Activated CD8-positive, alpha-beta memory T cell treated with anti-CD3 and anti-CD28 coated beads for 48 hours (primary cell): Measurements from ENCODE around the gene FHIT.

Experiments used
- DNase-seq, 3 experiments: peaks; one replicate each; pipeline ENCODE4 v3.0.0-alpha.2; 2020; ENCODE audit warnings: low read depth in 2 of 3, low spot score in 2 of 3

FHIT gene

GRCh38 chr3:60867200-60867599, 384.1 kb downstream of the FHIT start:
- no peak for DNase-seq

GRCh38 chr3:60856257-60857046, 394.8 kb downstream of the FHIT start:
- DNase-seq: no peak

DNA sequence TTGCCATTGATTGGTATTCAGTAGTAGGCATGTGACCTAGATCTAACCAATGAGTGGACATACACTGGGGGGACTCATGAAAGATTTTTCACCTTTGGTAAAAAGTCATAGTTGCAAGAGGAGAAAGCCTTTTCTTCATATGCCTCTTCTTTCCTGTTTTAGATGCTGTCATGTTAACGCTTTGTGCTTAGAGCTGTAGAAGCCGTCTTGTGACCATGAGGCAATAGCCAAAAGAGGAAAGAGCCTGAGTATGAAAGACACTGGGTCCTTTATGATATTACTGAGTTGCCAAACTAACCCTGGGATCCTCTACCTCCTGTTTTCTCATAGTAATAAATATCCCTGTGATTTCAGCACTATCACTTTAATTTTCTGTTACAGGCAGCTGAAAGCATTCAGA, 396.0 kb downstream of the FHIT start:
- DNase-seq: no peak

DNA sequence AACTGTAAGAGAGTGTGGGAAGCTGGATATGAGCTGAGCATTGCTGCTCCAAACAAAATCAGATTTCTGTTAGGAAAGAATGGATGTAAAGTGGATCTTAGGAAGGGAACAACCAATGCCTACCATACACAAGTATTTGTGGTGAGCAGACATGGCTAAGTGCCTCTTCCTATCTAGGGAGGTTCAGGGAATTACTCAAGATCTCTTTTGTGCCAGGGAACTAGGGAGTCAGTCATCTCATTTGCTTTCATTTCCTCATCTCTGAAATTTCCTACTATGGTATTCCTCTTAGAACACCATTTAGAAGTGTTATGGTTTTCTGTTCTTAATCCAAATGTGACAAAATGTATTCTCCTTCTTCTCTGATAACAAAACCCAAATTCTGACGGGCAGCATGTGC, 396.5 kb downstream of the FHIT start:
- no peak for DNase-seq

DNA sequence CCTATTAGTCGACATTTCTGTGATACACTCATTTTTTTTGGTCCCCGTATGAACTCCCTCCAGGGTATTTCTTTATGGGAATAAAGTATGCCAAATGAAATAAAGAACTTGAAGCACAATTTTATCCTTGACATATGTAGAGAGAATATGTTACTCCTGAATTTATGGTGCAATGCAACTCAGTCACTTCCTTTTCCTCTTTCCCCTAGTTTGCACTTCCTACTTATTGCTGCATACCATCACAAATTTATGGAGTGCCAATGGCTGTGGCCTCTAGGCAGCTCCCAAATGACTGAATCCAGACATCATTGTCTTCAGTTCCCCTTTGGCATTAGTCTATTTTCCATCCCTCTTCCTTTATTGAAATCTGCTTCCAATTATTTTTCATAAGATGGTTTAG, 403.5 kb downstream of the FHIT start:
- DNase-seq: no peak

DNA sequence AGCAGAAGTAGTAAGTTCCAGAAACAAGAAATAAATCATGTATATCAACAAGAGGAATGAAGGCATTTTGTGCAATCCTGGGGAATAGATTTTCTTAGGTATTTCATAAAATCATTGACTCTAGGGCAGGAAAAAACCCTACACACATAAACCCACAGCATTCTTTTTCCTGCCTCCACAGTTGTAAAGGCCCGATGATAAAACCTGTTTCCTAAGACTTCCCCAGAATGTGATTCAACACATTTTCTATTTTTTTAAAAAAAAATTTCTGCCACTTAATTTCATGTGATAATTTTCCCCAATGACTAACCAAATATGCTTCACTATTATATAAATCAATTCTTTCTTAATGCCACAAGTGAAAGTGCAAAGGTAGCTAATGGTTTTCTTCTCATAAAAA, 407.0 kb downstream of the FHIT start:
- DNase-seq: no peak

GRCh38 chr3:60841355-60841754, 409.9 kb downstream of the FHIT start:
- DNase-seq: no peak

DNA sequence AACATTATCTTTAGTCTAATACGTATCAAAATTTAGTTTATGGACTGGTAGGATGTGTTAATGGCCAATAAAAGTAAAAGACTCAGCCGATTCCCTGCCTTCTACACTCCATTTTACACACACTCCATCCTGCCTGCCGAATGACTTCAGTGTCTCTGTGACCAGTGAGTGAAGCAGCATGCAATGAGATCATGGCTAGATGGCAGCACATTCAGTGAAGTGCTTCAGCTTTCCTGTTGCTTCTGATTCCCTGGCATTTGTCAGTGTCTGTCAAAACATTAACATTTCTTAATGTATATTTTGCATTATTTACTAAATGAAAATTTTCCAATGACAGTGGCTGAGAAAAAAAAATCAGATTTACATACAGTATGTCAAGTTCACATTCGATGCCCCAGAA, 412.0 kb downstream of the FHIT start:
- no peak for DNase-seq

DNA sequence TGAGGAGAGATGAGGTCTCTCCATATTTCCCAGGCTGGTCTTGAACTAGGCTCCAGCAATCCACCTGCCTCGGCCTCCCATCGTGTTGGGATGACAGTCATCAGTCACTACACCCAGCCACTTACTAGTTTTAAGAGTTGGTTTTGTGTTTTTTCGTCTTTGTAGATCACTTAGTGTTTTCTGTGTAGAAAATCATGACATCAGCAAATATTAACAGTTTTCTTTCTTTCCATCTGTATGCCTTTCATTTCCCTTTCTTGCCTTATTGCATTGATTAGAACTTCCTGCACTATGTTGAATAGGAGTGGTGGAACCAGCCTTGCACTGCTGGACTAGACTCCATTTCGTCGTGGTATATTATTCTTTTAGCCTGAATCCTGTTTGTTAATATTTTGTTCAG, 415.5 kb downstream of the FHIT start:
- DNase-seq: no peak

DNA sequence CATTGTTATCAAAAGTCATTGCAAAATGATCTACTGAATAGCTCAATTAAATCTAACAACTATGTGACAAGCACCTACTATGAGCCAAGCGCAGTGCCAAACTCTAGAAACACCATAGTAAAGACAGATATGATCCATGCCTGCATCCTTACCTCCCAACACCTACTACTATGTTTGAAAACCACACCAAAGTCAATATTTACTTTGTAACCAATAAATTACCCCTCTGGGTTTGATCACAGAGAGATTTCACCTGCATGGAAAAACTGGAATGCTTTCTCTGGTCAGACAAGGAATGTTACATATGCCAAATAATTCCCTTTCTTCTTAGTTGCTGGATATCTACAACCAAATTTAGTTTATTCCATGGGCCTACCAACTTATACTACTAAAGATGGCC, 422.2 kb downstream of the FHIT start:
- DNase-seq: no peak

DNA sequence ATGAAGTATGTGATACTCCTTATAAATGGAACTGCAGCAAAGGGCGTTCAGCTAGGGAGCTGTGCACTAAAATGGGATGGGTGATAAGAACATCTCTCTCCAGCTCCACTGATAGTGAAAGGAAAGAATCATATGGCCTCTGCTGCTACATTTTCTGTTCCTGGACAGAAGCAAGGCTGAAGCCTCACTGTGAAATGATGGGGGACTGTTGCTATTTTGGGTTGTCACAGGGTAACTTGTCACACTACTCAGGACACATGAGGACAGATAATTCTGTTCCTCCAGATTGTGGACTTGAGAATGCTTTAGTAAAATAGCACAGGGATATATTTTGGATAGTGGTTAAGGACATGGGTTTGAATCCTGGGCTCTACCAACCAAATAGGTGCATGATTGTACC, 423.6 kb downstream of the FHIT start:
- no peak for DNase-seq

DNA sequence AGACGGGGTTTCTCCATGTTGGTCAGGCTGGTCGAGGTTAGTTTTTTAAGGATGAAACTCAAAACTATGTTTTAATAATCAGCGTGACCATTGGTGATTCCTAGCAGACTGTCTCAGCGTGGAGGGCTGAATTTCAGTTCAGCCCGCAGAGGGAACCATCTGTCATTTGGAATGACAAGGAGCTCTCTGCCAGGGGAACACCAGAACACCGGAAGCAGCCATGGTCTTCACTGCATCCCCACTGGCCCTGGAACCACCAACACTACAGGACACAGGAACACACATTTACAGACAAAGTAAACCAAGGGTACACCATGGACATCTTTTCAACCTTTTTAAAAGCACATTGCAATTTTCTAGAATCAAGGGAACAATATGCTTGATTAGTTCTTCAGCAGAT, 424.7 kb downstream of the FHIT start:
- no peak for DNase-seq

- DNase-seq: no peak
These were observed 438.8 kb downstream of the FHIT start for GRCh38 chr3:60812502-60812901.

DNA sequence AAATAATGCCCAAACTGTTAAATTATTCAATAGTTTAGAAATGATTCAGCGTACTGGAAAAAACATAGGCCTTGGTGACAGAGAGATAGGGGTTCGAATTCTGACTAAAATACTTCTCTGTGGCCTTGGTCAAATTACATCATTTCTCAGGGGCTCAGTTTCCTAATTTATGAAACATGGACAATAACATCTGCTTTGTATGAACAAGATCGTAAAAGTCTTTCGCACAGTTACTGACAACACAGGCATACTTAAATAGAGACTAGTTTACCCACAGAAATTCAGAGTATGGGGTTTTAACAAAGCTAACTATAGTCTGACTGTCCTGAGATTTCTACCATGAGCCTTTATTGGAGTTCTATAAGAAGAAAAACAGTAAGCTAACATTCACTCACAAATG, 440.4 kb downstream of the FHIT start:
- no peak for DNase-seq

GRCh38 chr3:60809857-60810610, 441.2 kb downstream of the FHIT start:
- no peak for DNase-seq

DNA sequence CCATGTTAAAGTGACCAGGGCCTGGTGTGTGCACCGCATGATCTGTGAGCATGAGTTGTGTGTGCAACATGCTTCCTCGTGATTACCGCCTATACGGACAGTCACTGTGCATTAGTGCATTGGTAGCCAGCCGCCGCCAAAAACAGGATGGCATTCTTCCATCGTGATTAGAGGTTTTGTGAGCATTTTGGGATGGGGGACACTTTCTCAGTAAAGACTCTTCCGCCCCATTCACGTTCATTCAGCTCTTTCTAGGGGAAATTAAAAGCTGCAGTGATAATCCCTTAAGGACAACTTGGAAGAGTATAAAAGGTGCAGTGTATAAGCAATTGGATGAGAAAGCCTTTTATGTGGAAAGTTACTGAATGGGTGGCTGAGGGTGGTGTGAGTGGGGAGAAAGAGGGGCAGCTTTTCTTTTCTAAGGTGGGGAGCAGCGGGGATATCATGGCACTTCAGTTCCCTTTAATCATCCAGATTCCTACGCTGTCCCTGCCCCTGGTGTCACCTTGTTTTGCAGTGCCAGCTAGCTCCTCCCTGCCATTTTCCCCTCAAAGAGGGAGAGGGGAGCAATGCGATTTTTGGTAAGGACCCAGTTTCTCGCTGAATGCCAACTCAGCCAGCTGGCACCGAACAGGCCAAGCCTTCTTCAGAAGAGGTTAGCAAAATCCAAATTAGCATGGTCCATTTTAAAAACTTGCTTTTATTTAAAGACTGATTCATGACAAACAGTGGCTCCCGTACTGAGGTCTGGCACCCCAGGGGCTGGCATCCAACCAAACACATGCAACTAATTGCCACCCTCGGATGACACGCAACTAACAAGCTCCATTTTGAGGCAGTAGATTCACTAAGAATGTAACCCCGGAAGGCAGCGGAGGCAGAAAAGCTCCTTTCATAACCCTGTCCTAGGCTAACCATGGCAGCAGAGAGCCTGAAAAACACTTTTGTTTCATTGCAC, 447.8 kb downstream of the FHIT start:
- DNase-seq: no peak

GRCh38 chr3:60801307-60801706, 449.9 kb downstream of the FHIT start:
- no peak for DNase-seq

GRCh38 chr3:60798456-60798855, 452.8 kb downstream of the FHIT start:
- no peak for DNase-seq

GRCh38 chr3:60792249-60792852, 458.9 kb downstream of the FHIT start:
- no peak for DNase-seq

GRCh38 chr3:60788185-60788584, 463.1 kb downstream of the FHIT start:
- DNase-seq: no peak

- no peak for DNase-seq
These were observed 469.3 kb downstream of the FHIT start for GRCh38 chr3:60781935-60782334.
